ENCODE measurements around the gene ARID5B.

DNA sequence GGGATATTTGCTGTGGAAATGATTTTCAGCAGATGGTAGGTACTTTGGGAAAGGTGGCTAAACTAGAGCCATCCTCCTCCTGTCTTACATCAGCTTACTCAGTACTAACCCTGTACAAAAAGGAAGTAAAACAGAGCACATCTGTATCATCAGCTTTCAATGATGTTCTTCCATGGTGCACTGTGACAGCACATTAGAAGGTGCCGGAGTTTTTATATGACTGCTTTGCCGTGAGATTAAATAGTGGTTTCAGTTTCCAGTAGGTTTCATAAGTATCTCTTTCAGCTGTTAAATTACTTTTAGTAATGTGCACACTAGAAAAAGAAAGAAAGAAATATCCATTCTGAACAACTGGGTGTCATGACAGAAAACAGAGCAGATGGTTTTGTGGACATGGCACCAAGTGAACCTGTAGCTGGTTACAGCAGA lies 86.5 kb downstream of the ARID5B start:
- TF ChIP-seq, protein P1, sequence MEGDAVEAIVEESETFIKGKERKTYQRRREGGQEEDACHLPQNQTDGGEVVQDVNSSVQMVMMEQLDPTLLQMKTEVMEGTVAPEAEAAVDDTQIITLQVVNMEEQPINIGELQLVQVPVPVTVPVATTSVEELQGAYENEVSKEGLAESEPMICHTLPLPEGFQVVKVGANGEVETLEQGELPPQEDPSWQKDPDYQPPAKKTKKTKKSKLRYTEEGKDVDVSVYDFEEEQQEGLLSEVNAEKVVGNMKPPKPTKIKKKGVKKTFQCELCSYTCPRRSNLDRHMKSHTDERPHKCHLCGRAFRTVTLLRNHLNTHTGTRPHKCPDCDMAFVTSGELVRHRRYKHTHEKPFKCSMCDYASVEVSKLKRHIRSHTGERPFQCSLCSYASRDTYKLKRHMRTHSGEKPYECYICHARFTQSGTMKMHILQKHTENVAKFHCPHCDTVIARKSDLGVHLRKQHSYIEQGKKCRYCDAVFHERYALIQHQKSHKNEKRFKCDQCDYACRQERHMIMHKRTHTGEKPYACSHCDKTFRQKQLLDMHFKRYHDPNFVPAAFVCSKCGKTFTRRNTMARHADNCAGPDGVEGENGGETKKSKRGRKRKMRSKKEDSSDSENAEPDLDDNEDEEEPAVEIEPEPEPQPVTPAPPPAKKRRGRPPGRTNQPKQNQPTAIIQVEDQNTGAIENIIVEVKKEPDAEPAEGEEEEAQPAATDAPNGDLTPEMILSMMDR (IDR thresholded peaks at IDR 0.05) = no peak
- TF ChIP-seq POLR2A (IDR thresholded peaks at IDR 0.05) = no peak

Measured in prostate gland (tissue), 2 donors.